Stimulated activated CD4-positive, alpha-beta T cell treated with anti-CD3 and anti-CD28 coated beads, Interleukin-15, amount 100 ng/mL, for 48 hours (primary cell): ENCODE data around the gene RPE.
A peak's percentile ranks its signal among the peaks of the same experiment; 100 is the strongest.

Source experiments
- DNase-seq, 2 donors: peaks; one replicate each; pipeline ENCODE4 v3.0.0-alpha.2; 2020; ENCODE audit warnings: low read depth in 2 of 2

The RPE gene

DNA sequence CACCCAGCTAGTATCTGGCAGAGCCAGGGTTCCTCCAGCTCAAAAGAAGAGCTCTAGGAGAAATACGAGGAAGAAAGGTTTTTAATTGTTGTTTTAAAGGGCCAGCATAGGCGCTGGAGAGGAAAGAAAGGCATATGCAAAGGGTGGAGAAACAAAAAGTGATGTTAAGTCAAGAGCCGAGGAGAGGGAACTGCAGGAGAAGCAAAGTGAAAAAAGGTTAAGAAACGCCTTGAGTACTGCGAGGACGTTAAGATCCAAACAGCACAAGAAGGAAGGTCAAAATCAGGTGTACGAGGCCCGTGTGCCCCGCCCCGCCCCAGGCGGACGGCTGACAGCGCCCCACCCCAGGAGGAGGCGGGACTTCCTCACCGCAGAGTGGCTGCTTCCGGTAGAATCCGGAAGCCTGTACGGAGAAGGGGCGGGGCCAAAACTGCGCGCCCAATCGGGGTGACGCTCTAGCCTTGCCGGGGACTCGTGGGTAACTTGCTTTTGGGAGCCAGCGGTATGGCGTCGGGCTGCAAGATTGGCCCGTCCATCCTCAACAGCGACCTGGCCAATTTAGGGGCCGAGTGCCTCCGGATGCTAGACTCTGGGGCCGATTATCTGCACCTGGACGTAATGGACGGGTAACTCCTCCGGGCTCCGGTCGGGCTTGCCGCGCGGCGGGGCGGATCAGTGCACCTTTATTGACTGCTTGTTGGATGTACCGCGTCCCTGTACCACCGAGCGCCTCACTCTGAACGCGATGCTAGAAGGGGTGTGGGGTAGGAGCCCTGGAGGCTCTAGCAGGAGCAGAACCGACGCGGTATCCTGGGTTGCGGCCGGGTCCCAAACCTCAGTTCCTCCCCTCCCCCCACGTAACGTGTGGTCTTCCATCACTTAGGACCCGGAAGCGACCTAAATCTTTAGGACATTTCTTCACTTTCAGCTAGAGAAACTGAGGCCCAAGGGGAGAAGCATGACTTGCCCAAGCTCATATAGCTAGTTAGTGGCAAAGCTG is at the start of gene RPE:
TSS of gene RPE (plus strand) at position 481 of the 1,000 bp plus-strand sequence. CDS start at position 505, 24 bp downstream.
- DNase-seq: peak; percentile 93 to 97

DNA sequence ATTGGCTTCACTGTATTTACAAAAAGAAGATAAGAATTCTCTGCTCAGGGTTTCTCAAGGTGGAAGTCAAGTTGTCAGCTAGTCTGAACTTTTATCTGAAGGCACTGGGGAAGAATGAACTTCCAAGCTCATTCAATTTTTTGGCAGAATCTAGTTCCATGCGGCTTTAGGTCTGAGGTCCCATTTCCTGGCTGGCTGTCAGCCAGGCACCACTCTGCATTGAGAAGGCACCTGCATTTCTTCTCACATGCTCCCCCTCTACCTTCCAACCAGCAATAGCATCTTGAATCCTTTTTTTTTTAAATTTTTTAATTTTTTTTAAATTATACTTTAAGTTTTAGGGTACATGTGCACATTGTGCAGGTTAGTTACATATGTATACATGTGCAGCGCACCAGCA is 46.2 kb upstream of the RPE start:
- DNase-seq: no peak

DNA sequence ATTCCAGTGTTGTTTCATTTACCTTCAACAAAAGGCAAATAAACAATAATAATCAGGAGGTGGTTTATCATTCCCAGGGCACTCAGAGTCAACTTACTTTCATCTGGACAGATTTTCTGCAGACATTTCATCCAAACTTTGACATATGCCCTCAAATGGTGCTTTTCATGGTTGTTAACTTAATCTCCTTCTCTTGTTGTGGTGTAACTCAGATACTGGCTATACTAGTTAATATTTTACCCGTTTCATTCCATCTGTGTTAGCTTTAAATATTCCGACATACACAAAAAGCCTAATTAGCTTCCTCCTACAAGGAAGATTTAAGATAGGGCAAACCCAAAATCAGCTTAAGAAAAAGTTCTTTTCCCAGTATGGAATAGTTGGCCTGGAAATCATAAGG is 44.4 kb upstream of the RPE start:
- DNase-seq: no peak

DNA sequence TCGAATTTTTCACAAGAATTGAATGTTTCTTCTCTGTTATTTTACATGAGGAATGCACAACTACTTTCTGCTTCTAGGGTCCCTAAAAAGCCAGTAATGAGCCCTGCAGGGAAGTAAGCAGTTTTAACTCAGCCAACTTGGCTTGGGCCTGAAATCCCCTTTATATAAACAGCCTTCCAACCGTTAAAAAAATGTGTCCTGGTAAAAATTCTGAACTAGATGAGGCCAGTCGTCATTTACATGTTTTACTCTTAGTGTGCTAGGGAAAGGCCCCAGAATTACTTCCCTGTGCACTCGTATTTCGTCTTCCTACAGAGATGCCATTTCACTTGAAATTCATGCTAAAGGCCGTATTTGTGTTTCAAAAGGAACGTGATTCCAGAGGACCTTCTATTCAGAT is 42.4 kb upstream of the RPE start:
- no peak for DNase-seq

DNA sequence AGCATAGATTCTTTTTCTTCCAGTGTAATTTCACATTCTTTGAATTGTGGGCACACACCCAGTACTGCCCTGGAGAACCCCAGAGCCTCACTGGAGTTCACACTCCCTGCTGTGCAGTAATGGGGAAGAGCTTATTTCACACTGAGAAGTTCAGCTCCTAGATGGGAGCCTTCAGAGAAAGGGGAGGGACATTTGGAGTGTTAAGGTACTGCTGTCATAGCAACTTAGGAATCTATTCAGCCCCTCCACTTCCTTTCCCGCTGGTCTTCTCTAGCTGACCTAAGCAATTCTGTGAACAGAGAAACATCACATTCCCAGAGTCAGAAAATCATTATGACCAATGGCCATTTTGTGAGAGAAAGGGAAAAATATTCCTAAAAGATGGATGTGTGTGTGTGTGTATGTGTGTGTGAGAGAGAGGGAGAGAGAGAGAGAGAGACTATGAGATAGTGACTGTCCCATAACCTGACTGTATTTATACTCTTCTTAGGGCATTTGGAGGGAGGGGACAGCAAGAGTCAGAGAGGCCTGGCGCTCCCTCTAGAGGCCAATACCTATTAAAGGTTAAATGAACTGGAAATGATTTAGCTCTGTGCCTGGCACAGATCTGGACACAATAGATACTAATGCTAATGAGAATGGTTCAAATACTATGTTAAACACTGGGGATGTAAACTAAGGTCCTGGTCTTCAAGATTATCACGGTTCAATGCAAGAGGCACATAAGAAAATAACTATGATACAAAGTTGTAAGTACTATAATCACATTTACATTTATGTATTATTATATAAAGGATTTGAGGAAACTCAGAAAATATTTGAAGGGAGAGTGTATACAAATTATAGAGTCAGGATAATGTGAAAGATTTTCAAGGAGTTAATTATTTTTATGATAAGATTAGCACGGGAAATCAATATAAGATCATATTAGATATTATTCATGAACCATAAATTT is 41.5 kb upstream of the RPE start:
- DNase-seq: peak; percentile 15 to 18

DNA sequence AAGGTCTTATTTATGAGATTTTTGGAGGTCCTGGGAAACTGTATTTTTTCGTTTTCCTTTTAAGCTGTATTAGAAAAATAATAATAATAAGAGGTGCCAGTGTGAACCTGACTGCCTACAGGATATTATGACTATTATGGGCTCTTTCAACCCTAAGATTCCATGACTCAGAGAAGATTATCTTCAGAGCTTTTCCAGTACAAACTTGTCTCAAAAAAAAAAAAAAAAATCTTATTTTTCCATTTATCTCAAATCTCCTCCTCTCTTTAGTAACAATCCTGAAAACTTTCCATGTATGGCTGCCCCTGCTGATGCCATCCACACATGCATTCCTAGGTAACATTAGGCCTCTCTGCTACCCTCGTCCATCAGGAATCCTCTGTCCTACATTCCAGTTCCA is 36.7 kb upstream of the RPE start:
- DNase-seq: no peak

DNA sequence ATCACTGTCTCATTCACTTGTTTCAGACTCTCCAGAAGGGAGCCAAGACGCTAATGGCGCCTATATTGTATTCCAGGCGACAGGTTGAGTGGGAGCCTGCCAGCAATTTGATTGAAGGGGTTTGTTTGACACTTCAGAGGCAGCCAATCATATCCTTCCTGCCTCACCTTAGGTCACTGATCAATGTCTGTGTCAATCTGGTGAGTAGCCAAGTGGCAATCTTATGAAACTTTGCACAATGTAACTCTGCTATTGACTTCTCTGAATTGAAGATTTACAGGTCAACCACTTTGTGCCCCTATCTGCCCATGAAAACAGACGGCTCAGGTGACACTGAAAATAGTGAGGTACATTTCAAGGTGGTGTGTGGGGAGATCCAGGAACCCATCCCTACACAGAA is 32.7 kb upstream of the RPE start:
- DNase-seq: no peak

DNA sequence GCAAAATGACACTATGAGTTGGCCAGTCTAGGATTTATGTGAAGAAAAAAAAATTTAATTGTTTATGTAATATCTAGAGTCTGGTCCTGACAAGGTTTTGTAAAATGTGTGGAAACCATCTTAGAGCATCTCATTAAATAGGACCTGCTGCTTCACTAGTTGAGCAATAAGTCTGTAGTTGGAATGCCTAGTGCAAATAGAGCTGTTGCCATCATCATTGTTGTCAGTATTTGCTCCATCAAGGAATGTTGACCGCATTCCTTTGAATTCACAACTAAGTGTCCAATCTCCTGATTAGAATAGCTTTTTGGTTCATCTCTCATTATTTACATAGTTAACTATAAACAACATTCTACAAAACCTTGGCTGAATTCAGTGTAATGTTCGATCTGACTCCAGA is 32.2 kb upstream of the RPE start:
- DNase-seq: no peak

DNA sequence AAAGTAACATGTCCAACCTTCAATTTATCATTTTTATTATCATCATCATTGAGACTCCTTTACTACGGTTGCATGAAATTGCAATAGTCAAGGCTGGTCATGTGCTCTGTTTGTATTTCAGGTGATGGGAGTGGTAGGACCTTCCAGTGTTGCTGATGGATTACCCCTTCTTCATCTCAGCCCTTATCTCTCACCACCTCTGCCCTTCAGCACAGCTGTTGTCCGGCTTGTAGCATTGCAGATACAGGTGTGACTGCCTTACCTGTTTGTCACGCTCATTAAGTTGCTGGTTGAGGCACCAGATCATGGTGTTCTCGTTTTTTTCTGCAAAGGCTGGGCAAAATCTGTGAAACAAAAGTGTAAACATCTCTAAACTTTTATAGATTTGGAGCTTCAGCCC is 31.7 kb upstream of the RPE start:
- no peak for DNase-seq

DNA sequence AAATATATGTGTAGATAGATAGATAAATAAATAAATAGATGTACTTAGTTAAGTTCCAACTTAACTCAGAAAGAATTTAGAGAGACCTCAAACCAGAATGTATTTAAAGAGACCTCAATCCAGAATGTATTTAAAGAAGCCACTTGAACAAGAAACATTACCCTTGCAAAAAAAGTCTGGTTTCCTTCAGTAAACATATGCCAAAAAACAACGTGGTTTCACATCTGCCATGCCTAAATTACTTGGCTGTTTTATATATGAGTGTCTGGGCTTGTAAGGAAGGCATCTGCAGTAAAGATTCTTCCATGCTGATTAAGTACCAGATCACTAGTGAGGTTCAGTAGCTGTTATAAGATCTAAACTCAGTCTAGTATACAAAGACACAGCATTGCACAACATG is 29.1 kb upstream of the RPE start:
- no peak for DNase-seq

DNA sequence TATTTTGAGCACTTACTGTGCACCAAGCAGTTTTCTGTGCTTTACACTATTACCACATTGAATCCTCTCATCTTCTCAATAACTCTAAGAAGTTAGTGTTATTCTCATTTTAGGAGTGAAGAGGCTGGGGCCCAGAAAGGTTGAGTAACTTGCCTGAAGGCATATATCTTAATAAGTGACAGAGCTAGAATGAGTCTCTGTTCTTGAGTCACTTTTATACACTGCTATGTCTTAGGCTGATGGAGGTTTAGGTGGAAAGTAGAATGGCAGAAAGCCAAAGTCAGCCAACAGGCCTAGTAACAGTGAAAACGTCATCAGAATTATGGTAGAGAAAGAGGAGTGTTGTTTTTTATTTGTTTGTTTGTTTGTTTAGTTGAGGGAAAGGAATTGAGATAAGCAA is 27.9 kb upstream of the RPE start:
- DNase-seq: no peak

DNA sequence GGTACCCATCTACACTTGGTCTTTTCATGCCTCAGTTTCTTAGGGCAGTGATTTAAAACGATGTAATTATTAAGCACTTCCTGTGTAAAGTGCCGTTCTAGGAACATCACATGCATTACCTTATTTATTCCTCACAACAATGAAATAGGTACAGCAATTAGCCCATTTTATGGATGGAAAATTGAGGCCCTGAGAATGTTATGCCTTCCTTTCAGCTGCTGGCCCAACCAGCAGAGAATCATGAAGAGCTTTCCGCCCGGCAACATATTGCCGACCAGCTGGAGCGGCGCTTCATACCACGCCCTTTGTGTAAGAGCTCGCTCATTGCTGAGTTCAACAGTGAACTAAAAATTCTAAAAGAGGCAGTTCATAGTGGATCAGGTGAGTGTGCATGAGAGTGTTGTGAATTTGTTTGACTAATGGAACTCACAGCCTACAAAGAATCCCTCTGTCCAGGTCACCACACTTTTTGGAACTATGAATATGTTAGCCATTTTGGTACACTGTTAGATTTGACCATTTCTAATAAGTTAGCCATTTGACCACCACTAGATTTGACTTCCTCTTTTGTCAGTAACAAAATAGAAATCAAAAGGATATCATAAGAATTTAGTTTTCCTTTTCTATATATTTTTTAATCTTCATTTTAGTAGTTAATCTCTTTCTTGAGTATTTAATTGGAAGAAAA is 25.6 kb upstream of the RPE start:
- no peak for DNase-seq

DNA sequence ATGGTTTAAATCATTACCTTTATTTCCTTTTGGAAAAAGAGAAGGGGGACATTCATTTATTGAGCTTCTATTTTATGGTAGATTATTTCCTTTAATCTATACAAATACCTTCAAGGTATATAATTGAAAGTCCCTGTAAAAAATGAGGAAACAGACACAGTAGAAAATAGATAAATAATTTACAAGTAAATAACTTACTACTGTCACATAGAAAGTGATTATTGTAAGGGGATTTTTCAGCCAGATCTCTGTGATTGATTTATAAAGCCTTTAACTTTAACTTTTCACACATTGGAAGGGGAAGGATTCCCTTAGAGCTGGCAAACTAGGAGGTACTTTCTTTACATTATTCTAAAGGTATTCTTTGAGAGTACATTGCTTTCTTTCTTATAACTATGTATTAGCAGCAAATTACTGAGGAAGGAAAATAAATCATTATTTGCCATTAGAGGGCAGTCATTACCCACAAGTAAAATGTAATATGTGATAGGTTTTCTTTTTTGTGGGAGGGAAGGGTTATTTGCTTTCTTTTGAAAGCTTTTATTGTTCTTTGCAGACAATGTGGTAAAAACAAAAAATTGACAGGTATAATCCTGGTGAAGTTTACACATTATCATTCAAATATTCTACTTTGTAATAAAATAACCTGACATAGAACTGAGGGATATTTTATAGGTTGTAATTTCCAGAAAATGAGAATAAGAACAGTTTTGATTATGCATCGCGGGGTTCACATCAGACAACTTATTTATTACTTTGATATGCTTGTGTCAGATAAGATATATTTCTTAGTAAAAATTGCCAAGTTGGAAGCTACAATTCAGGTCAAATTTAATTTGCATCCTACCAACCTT is 24.8 kb upstream of the RPE start:
- DNase-seq: no peak

DNA sequence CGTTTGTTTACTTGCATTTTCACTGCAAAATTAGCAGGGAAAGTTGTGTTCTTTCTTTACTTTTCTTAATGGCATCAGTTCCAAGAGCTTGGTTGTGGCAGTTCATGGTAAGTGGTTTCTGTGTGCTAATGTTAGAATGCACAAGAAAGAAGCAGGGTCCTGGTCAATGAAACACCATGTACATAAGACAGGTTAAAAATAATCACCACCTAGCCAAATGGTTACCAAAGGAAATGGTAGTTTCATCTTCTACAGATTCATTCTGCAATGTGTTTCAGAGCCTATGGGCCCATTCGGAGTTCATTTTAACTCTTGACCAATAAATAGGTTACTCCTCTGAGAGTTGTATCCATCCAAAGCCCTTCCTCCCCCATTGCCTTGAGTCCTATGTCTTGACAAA is 18.1 kb upstream of the RPE start:
- DNase-seq: no peak

DNA sequence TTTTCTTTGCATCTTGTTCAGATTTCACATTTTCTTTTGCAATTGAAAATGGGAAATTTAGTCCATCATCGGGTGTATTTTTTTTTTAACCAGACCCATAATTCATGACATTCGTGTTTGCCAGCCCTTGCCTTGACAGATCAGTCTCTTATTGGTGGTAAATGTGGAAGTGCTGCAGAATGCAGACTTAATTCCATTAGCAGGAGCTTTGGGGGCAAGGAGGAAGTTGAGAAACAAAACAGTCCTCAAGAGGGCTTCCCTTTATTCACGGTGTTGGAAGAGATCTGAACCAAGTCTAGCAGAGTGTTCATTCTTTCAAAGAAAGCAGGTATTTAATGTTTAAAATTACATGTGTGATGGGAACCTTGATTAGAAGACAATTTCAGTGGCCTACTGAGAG is 16.6 kb upstream of the RPE start:
- DNase-seq: no peak

DNA sequence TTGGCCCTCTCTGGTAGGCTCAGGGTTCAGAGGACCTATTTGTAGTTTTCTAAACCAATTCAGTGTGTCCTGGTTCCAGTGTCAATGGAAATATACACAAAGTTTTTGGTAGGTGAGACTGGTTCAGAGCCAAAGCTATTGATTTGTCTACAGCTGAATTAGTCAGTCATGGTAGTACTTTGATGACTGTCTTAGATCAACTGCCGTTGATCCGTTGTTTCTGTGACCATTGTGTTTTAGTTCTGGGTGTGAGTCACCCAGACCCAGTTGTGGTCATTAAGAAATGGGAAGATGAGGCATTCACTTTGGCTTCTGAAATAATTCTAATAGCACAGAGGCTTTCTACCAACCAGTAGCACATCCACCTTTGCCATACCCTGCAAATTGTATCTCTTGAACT is 16.0 kb upstream of the RPE start:
- DNase-seq: no peak

DNA sequence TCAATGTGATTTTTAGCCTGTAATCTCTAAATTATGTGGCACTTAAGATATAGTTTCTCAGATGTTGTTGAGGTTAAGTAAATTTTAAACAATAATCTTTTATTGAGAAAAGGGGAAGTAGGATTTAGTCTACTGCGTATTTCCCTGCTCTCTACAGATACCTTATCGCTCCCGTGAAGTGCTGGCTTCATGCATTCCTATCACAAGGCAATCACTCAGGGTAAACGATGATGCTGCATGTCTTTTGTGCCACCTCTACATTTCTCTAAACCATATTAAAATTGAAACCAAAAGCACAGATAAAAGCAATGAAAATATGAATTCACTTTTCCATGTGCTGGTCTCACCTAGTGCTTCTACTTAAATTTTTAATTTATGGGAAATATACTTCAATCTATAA is 14.4 kb upstream of the RPE start:
- no peak for DNase-seq

DNA sequence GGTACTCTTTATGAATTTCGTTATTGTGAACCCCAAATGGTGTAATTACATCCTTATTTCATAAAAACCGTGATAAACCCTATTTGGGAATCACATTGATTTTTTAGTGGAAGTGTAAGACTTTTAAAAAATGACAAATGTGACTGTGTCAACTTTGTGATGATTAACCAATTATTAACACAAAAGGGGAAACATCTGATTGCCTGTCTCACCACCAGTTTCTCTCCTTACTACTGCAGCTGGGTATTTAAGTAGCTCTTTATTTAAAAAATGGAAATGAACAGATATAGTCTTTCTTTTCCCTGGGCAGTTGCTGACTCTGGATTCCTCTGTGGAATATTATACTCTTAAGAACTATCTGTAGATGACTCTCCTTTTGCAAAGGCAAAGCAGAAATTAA is 11.6 kb upstream of the RPE start:
- no peak for DNase-seq

DNA sequence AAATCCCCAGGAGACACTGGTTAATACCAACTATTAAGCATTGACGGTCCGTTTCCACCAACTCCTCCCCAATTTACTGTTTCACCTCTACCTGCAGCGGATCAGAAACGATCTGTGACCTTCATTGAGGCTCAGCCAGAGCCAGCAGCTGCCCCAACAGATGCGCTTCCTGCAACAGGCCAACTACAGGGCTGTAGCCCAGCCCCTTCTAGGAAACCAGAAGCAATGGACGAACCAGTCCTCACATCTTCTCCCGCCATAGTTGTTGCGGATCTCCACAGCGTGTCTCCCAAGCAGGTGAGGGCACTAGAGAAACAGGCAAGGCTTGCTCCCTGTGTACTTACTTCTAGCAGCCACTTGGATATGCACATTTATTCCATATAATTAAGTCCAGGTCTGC is 8.5 kb upstream of the RPE start:
- no peak for DNase-seq

DNA sequence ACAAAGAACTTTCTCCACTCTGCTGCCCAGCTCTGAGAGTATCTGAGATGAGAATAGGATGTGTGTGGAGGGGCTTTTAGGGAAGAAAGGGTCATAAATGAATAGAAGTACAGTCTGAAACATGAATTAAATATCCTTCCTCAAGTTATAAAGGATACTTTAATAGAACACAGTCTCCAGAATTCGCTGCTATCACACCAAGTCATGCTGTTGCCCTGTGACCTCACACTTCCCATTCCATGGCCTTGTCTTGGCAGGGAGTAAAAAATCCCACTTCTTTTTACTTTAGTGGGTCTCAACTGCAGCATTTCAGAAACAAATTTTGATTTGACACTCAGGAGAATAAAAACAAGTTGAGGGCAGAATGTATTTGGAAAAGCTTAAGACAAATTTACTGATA is 3.8 kb upstream of the RPE start:
- DNase-seq: no peak
